Measurements from ENCODE around the gene SIRT6.
"Not testable (repeated sequence)": the region's sequence is repeated elsewhere in the genome, so short reads cannot be mapped to it uniquely, and the experiment has no call there.

The SIRT6 gene

DNA sequence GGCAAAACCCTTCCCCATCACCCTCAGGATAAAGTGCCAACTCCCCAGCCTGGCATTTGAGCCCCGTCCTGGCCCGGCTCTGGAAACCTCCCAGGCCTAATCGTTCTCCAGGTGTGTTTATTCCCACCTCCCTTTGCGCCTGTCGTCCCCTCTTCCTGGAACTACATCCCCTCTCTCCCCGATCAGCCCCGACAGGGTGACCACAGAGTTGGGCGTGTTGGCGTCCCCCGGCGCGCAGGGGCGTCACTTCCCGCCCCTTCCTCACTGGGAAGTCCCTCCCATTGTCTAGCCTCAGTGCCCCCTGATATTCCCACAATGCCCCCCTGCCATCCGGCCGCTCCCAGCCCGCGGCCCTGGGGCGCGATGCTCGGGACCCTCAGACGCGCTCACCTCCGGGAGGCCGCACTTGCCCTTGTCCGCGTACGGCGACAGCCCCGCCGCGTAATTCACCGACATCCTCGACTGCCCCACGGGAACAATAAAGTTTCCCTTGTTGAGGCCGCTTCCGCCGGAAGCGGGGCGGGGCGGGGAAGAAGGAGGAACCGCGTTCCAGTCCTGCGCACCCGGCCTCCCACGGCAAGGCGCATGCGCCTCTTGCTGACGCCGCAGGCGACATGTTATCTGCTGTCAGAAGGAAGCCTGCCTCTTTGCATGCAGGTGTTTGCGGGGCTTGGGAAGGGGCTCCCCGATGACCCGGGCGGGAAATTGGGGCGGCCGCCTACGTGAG, at the start of gene SIRT6, which contains the start of gene ANKRD24:
Gene SIRT6, minus strand, starts transcription at position 480 of the 727 bp plus-strand sequence. Its CDS starts 24 bp downstream, at position 456.
Gene ANKRD24, plus strand, starts transcription at position 606 of the 727 bp plus-strand sequence. CDS start 3,737 bp downstream, outside the sequence.
- in situ Hi-C loops (cut with MboI; ENCODE audit: low sequenced_read_pairs): no loop called here

GRCh38 chr19:4232139-4232538, 49.8 kb upstream of the SIRT6 start:
- in situ Hi-C loops (cut with MboI; ENCODE audit: low sequenced_read_pairs): not testable (repeated sequence)

DNA sequence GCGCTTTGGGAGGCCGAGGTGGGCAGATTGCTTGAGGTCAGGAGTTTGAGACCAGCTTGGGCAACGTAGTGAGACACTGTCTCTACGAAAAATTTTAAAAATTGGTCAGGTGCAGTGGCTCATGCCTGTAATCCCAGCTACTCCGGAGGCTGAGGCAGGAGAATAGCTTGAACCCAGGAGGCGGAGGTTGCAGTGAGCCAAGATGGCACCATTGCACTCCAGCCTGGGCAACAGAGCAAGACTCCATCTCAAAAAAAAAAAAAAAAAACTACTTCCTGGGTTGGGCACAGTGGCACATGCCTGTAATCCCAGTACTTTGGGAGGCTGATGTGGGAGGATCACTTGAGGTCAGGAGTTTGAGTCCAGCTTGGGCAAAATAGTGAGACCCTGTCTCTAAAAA, 49.2 kb upstream of the SIRT6 start:
- in situ Hi-C loops (cut with MboI; ENCODE audit: low sequenced_read_pairs): not testable (repeated sequence)

GRCh38 chr19:4230237-4230636, 47.9 kb upstream of the SIRT6 start:
- in situ Hi-C loops (cut with MboI; ENCODE audit: low sequenced_read_pairs): not testable (repeated sequence)

DNA sequence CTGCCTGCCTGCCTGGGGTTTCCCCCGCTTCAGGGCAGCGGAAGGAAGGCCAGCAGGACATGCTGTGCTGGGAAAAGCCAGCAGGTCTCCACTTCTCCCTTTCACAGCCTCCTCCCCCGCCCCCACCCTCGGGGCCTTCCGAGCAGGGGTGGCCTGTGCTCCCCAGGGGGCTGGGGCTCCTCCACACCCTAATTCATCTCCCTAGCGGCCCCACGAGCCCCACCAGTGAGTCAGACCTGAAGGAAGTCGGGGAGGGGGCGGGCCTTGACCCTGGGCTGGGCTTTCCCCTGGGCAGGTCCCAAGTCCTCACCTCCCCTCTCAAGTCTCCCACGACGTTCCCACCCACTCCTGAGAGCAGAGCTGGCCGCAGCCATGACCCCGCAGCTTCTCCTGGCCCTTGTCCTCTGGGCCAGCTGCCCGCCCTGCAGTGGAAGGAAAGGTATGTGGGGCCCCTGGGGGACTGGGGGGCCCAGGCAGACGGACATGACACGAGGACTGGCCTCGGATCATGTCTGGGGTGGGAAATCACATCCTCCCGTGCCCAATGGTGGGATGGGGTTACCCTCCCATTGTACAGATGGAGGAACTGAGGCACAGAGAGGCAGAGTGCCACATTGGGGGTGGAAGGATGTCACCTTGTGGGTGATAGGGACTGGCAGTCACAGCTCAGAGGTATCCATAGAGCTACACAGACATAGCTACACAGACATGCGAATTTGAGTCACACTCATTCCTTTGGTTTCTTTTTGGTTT, 47.0 kb upstream of the SIRT6 start, which contains the start of gene EBI3:
Gene EBI3, plus strand, starts transcription at position 345 of the 753 bp plus-strand sequence. Its CDS starts 28 bp downstream, at position 373.
- in situ Hi-C loops (cut with MboI; ENCODE audit: low sequenced_read_pairs): no loop called here

DNA sequence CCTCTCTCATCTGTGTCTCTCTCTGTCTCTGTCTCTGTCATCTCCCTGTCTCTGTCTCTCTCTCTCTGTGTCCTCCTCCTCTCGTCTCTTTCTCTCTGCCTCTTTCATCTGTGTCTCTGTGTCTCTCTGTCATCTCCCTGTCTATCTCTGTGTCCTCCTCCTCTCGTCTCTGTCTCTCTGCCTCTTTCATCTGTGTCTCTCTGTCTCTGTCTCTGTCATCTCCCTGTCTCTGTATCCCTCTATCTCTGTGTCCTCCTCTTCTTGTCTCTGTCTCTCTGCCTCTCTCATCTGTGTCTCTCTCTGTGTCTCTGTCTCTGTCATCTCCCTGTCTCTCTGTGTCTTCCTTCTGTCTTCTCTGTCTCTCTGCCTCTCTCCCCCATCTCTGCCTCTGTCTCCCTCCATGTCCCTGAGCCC, 46.4 kb upstream of the SIRT6 start:
- in situ Hi-C loops (cut with MboI; ENCODE audit: low sequenced_read_pairs): no loop called here

DNA sequence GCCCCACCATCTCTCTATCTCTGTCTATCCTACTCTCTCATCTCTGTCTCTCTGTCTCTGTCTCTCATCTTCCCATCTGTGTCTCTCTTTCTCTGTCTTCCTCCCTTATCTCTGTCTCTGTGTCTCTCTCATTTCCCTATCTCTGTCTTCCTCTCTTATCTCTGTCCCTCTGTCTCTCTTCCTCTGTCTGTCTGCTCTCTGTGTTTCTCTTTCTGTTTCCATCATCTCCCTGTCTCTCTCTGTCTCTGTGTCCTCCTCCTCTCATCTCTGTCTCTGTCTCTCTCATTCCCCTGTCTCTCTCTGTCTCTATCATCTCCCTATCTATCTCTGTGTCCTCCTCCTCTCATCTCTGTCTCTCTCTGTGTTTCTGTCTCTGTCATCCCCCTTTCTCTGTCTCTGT, 45.4 kb upstream of the SIRT6 start:
- in situ Hi-C loops (cut with MboI; ENCODE audit: low sequenced_read_pairs): no loop called here

DNA sequence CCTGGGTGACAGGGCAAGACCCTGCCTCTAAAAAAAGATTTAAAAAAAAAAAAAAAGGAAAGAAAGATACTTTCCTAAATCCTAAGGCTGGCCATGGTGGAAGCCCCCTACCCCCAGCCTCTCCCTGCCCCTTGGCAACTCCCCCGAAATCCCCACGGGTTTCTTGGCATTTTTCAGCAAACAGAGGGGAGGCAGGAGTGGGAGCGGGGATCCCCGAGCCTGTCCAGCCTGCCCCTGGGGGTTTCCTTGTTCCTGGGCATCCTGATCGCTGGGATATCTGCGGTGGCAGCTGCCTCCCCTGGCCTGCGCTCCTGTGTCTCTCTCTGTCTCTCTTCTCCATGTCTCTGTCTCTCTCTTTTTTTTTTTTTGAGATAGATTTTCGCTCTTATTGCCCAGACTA, 43.5 kb upstream of the SIRT6 start:
- in situ Hi-C loops (cut with MboI; ENCODE audit: low sequenced_read_pairs): no loop called here

DNA sequence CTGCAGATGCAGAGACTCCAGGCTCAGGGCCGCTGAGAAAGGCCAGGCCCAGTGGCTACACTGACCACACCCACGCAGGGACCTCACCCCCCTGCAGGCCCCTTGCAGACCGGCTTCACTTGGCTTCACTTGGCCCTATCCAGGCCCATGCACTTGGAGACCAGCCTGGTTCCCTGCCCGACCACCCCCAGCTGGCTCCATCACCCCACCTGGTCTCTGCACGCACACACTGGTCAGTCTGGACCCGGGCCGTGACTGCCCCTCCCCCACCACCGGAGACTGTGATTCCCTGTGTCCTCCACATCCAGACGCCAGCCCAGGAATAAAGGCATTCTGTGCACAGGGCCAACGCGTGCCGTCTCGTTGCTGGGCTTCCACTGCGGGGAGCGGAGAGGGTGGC, 42.1 kb upstream of the SIRT6 start:
- in situ Hi-C loops (cut with MboI; ENCODE audit: low sequenced_read_pairs): loop anchor here (25.0 kb wide), 1 partner anchor 362 kb away; the partner anchor contains the start of gene ZFR2

GRCh38 chr19:4220188-4220587, 37.8 kb upstream of the SIRT6 start:
- in situ Hi-C loops (cut with MboI; ENCODE audit: low sequenced_read_pairs): loop anchor here (25.0 kb wide), 1 partner anchor 358 kb away; the partner anchor contains the start of gene ZFR2

DNA sequence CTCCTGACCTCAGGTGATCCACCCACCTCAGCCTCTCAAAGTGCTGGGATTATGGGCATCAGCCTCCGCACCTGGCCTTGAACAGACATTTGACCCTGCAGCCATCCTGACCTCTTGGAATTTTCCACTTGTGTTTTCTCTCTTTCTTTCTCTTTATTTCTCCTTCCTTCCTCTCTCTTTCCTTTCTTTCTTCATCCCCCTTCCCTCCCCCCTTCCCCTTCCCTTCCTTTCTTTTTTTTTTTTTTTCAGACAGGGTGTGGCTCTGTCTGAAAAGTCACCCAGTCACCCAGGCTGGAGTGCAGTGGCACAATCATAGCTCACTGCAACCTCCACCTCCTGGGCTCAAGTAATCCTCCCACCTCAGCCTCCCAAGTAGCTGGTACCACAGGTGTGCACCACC, 36.2 kb upstream of the SIRT6 start:
- in situ Hi-C loops (cut with MboI; ENCODE audit: low sequenced_read_pairs): loop anchor here (25.0 kb wide), 1 partner anchor 356 kb away; the partner anchor contains the start of gene ZFR2

GRCh38 chr19:4217429-4218264, 35.3 kb upstream of the SIRT6 start:
- in situ Hi-C loops (cut with MboI; ENCODE audit: low sequenced_read_pairs): loop anchor here (25.0 kb wide), 1 partner anchor 355 kb away; the partner anchor contains the start of gene ZFR2

DNA sequence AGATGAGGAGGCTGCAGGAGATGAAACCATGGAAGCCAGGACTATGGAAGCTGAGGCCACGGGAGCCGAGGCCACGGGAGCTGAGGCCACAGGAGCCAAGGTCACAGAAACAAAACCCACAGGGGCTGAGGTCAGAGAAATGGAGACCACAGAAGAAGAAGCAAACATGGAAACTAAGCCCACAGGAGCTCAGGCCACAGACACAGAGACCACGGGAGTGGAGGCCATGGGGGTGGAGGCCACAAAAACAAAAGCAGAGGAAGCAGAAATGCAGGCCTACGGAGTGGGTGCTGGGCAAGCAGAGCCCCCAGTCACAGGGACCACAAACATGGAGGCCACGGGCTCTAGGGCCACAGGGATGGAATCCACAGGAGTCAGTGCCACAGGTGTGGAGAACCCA, 34.5 kb upstream of the SIRT6 start:
- in situ Hi-C loops (cut with MboI; ENCODE audit: low sequenced_read_pairs): loop anchor here (25.0 kb wide), 1 partner anchor 355 kb away; the partner anchor contains the start of gene ZFR2

DNA sequence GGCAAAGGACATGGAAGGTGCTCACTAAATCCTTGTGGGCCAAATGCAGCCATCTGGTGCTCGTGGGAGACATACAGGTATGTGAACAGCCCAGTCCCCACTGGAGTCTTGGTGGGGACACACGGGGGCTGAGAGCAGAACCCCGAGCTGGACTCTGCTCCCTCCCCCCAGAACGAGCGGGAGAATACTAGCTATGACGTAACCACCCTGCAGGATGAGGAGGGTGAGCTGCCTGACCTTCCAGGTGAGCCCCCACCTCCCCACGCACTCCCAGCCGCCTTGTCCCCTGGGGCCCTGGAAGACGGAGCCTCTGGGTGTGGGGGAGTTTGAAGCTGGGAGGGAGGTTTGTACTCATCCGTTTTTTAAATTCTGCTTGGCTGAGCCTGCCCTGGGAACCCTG, 33.4 kb upstream of the SIRT6 start:
- in situ Hi-C loops (cut with MboI; ENCODE audit: low sequenced_read_pairs): loop anchor here (25.0 kb wide), 1 partner anchor 354 kb away; the partner anchor contains the start of gene ZFR2

DNA sequence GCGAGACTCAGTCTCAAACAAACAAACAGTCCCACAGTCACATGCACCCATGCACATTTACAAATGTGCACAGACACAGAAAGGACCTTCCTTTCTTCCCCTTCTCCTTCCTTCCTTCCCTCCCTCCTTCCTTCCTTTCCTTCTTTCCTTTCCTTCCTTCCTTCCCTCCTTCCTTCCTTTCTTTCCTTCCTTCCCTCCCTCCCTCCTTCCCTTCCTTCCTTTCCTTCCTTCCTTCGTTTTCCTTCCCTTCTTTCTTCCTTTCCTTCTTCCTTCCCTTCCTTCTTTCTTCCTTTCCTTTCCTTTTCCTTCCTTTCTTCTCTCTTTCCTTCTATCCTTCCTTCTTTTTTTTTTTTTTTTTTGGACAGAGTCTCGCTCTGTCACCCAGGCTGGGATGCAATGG, 30.8 kb upstream of the SIRT6 start:
- in situ Hi-C loops (cut with MboI; ENCODE audit: low sequenced_read_pairs): loop anchor here (25.0 kb wide), 1 partner anchor 351 kb away; the partner anchor contains the start of gene ZFR2

DNA sequence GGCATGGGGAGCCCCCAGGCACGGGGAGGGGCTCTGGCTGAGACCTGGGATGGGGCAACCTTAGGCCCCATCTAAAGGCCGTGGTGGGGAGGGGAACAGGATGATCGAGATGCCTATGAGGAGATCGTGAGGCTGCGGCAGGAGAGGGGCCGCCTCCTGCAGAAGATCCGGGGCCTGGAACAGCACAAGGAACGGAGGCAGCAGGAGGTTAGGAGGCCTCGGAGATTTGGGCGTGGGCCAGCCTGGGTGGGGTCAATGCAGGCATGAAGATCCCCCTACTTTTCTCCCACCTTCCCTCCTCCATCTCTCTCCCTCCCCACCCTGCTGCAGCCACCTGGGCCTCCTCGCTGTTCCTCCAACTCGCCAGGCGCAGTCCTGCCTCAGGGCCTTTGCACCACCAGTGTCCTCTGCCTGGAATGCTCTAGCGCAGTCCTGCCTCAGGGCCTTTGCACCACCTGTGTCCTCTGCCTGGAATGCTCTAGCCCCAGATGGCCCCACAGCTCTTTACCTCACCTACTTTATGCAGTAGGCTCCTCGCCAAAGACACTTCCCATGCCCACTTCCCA, 27.9 kb upstream of the SIRT6 start:
- in situ Hi-C loops (cut with MboI; ENCODE audit: low sequenced_read_pairs): loop anchor here (25.0 kb wide), 1 partner anchor 348 kb away; the partner anchor contains the start of gene ZFR2

DNA sequence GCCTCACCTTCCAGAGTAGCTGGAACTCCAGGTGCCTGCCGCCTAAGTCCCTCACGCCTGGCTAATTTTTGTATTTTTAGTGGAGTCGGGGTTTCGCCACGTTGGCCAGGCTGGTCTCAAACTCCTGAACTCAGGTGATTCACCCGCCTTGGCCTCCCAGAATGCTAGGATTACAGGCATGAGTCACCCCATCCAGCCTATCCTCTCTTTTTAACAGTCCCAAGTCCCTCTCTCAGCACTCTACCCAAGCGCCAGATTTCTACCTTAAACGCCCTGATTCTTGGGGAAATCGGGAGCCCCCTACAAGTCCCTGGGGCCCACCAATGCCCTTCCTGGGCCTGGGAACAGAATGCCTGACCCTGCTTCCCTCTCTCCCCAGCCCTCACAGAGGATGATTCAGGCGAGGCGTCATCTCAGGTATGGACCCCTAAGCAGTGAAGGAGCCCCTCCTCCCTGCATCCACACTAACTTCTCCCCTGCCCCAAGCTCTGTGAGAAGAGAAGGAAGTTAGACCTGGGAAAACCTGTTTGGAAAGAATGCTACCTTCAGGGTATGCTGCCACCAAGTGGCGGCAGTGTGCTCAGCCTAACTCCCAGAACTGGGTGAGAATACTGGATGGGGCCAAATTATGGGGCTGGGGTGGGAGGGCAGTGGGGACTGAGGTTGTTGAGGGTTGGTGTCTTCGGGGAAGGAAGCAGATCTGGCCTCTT, 26.2 kb upstream of the SIRT6 start:
- in situ Hi-C loops (cut with MboI; ENCODE audit: low sequenced_read_pairs): loop anchor here (25.0 kb wide), 1 partner anchor 346 kb away; the partner anchor contains the start of gene ZFR2

DNA sequence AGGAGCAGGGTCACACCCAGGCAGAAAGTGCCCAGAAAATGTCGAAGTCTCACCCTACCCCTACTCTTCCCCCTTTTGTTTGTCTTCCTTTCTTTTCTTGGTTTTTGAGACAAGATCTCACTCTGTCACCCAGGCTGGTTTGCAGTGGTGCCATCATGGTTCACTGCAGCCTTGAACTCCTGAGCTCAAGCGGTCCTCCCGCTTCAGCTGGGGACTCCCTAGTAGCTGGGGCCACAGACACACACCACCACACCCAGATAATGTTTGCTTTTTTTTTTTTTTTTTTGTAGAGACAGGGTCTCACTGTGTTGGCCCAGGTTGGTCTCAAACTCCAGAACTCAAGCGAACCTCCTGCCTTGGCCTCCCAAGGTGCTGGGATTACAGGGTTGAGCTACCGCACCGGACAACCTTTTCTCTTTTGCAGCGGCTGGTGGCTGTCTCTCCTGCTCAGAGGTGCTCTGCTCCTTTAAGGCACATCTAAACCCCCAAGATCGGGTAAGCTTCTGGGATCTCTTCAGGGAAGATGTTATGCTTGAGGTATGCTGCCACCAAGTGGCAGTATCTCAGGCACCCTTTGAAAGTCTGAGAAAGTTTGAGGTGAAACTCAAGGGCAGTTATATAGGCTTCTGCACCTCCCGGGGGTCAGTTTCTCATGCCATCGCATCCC, 24.6 kb upstream of the SIRT6 start:
- in situ Hi-C loops (cut with MboI; ENCODE audit: low sequenced_read_pairs): loop anchor here (25.0 kb wide), 1 partner anchor 345 kb away; the partner anchor contains the start of gene ZFR2

GRCh38 chr19:4201798-4202197, 19.4 kb upstream of the SIRT6 start:
- in situ Hi-C loops (cut with MboI; ENCODE audit: low sequenced_read_pairs): loop anchor here (25.0 kb wide), 1 partner anchor 339 kb away; the partner anchor contains the start of gene ZFR2

All from HL-60/S4 treated with retinoic acid at 250 ng/mL for 4 days and 3 days (cell line).